ENCODE data around the gene NTRK1. TPM values are rescaled to one million over a fixed set of nuclear protein-coding genes. Genes with fewer than 3 reads are reported as not detected.
"Not testable (repeated sequence)": the region's sequence is repeated elsewhere in the genome, so short reads cannot be mapped to it uniquely, and the experiment has no call there.

NTRK1 gene
- total and polyA plus RNA-seq, 8 donors, result 0.20 to 1.1 (median 0.49) TPM

DNA sequence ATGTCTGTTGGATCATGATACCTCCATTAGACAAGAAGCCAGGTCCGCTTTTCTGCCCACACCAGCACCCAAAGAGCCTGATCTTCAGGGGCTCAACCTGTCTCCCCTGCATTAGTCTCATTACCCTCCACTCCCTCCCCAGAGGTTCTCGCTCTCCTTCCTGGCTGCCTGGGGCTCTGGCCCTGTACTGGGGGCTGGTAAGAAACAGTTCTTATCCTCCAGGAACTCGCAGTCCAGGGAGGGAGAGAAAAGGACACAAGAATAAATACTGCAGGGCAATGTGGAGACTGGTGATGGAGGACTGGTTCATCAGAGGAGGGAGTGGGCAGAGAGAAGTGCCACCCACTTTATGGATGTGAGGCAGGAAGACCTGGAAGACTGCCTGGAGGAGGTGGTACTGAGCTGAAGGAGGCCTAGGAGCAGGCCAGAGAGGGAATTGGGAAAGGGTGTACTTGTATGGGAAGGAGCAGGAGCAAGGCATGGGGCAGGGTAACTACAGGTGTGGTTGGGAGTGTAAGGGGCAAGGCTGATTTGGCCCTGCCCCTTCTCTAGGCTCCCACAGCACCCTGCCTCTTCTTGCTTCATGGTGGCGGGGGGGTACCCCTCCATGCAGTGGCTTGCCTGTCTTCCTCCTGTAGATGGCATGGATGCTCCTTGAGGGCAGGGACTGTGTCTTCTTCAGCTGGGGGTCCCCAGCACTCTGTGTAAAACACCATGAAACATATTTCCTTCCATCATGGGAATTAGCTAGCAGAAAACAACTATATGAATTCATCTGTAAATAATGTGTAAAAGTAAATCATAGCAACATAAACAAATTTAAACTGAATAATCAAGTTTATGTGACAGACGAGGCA lies 64.7 kb downstream of the NTRK1 start:
- Histone ChIP-seq H3K4me1 (peaks cover 0 to 13% (median 0%) of the 10 kb centered on the region in 3 donors), H3K9me3 (no peaks in the 10 kb centered on the region), H3K4me3 (no peak overlapping the region), H3K27ac (no peak overlapping the region), H3K36me3 (no peaks in the 10 kb centered on the region), H3K27me3 (peaks cover 0 to 12% (median 3%) of the 10 kb centered on the region in 4 donors)
- ATAC-seq, result no peak
- intact Hi-C loops (cut with DNase I), result no loop called here
- FAIRE-seq, result no peak
- TF ChIP-seq CTCF (IDR thresholded peaks at IDR 0.05), result no peak
- WGBS, 2 donors, result 79 to 85% methylated on average over 5 of the region's 5 CpGs
- peak in 1 of 6 donors; percentile 11 for DNase-seq

DNA sequence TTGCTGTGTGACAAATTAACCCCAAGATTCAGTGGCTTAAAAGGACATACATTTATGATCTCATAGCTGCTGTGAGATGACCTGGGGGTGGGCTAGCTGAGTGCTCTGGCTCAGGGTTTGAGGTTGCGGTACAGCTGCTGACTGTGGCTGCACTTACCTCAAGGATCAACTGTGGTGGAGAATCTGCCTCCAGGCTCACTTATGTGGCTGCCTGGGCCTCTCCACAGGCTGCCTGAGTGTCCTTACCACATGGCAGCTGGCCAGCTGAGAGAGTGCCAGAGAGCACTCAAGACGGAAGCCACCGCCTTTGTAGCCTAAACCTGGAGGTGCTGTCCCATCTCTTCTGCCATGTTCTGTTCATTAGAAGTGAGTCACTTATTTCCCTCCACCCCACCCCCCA lies 65.5 kb downstream of the NTRK1 start:
- no peak for TF ChIP-seq CTCF (IDR thresholded peaks at IDR 0.05)
- H3K4me3 ChIP-seq, result no peak overlapping the region
- ATAC-seq (peak in 1 of 4 donors; percentile 10), FAIRE-seq (no peak), DNase-seq (peak in 2 of 6 donors; percentile 46 to 47)
- peaks cover 0 to 12% (median 2%) of the 10 kb centered on the region in 4 donors for H3K27me3 ChIP-seq
- H3K36me3 ChIP-seq, result no peaks in the 10 kb centered on the region
- H3K4me1 ChIP-seq, result peaks cover 0 to 9% (median 0%) of the 10 kb centered on the region in 3 donors
- intact Hi-C loops (cut with DNase I), result no loop called here
- H3K27ac ChIP-seq, result no peak overlapping the region
- H3K9me3 ChIP-seq, result no peaks in the 10 kb centered on the region
- WGBS, 2 donors, result 30 to 36% methylated on average over 3 of the region's 3 CpGs

DNA sequence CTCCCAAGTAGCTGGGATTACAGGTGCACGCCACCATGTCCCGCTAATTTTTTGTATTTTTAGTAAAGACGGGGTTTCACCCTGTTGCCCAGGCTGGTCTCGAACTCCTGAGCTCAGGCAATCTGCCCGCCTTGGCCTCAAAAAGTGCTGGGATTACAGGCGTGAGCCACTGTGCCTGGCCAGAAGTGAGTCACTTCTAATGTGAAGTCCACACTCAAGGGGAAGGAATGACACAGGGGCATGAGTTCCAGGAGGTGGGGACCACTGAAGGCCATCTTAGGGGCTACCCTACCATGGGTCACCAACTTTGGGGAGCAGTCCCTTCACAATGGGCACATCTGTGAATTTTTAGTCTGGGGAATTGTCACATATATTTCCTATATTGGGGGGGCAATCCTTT lies 66.0 kb downstream of the NTRK1 start:
- DNase-seq; H3K27ac ChIP-seq; intact Hi-C loops (cut with DNase I); H3K4me1 ChIP-seq; H3K4me3 ChIP-seq; H3K36me3 ChIP-seq; ATAC-seq; H3K9me3 ChIP-seq; FAIRE-seq: not testable (repeated sequence)
- WGBS, 2 donors, result 74 to 80% methylated on average over 6 of the region's 6 CpGs
- peaks cover 0 to 12% (median 2%) of the 10 kb centered on the region in 4 donors for H3K27me3 ChIP-seq

DNA sequence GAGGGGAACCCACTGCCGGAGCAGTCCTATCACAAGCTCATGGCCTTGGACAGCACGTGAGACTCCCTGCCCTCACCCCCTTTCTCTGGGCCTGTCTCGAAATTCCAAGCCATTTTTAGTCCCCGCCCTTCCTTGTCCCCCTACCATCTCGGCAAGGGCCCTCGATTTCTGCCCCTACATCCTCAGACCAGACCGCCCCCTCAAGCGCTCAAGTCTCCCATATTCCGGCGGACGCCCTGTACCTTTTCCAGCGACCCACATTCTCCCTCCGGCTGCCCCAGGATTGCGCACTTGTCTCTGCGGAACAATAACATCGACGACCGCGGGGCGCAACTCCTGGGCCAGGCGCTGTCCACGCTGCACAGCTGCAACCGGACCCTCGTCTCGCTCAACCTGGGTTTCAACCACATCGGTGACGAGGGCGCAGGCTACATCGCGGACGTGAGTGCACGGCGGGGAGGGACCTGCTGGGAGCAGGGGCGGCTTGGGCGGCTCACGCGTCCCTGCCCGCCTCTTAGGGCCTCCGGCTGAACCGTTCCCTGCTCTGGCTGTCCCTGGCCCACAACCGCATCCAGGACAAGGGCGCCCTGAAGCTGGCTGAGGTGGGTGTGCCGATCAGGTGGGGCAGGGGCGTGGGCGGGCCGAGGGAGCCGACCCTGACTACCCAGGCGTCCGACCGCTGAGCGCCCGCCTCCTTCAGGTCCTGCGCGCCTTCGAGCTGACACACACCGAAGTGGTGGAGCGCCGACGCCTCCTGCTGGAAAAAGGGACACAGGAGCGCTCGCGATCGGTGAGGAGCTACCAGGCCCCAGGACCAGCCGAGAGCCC lies 66.8 kb downstream of the NTRK1 start:
- WGBS, 2 donors, result 5 to 7% methylated on average over 62 to 64 of the region's 64 CpGs
- no peak for FAIRE-seq
- intact Hi-C loops (cut with DNase I), result no loop called here

More for the DNA sequence above, 66.8 kb downstream of the NTRK1 start:
- peak; percentile 65 to 89 (median 80) for ATAC-seq
- Histone ChIP-seq H3K27ac (no peak overlapping the region), H3K4me3 (peak overlapping the region in 1 of 4 donors; percentile 36), H3K9me3 (no peaks in the 10 kb centered on the region), H3K4me1 (peaks cover 0 to 9% (median 0%) of the 10 kb centered on the region in 3 donors), H3K27me3 (peaks cover 0 to 12% (median 2%) of the 10 kb centered on the region in 4 donors), H3K36me3 (no peaks in the 10 kb centered on the region)
- TF ChIP-seq CTCF (IDR thresholded peaks at IDR 0.05), result peak in 2 of 4 donors; percentile 28 to 39
- DNase-seq, result peak; percentile 34 to 88 (median 64)

Data from pancreas (tissue), 10 donors.